Endodermal cell (in vitro differentiated cells): ENCODE results near the gene DNM1L. TPM values are rescaled to one million over a fixed set of nuclear protein-coding genes. Genes with fewer than 3 reads are reported as not detected.

Experiments
- DNase-seq: peaks from one replicate; pipeline ENCODE4 v3.0.0-alpha.2; 2017
- H3K27ac ChIP-seq: 2 replicates; pipeline ENCODE4 v1.5.1; 2013; ENCODE audit warnings: mild to moderate bottlenecking, low read depth, low read length, moderate library complexity
- H3K27me3 ChIP-seq: 2 replicates; pipeline ENCODE4 v1.6.1; 2013; ENCODE audit warnings: mild to moderate bottlenecking, low read length, moderate library complexity; ENCODE audit not compliant: insufficient read depth, control insufficient read depth, poor library complexity, severe bottlenecking
- H3K36me3 ChIP-seq: 2 replicates; pipeline ENCODE4 v1.7.0; 2013; ENCODE audit warnings: mild to moderate bottlenecking, low read length, moderate library complexity; ENCODE audit not compliant: control insufficient read depth, insufficient read depth
- H3K4me1 ChIP-seq: one replicate; pipeline ENCODE4 v1.7.0; 2013; ENCODE audit warnings: low read length; ENCODE audit not compliant: control insufficient read depth, insufficient read depth
- H3K4me3 ChIP-seq: 2 replicates; pipeline ENCODE4 v1.5.1; 2013; ENCODE audit warnings: mild to moderate bottlenecking, low read length, moderate library complexity
- H3K9ac ChIP-seq: 2 replicates; pipeline ENCODE4 v1.6.1; 2013; ENCODE audit warnings: mild to moderate bottlenecking, low read length, moderate library complexity; ENCODE audit not compliant: poor library complexity, severe bottlenecking; ENCODE audit errors: extremely low read depth
- H3K9me3 ChIP-seq: 2 replicates; pipeline ENCODE4 v1.6.1; 2013; ENCODE audit warnings: mild to moderate bottlenecking, low read length, moderate library complexity; ENCODE audit not compliant: control insufficient read depth
- H3K27ac Mint-ChIP-seq: 2 replicates; pipeline ENCODE4 v1.8.0; 2020; ENCODE audit warnings: mixed read lengths
- H3K27me3 Mint-ChIP-seq: 2 replicates; pipeline ENCODE4 v1.8.0; 2021; ENCODE audit warnings: mild to moderate bottlenecking, mixed read lengths; ENCODE audit not compliant: insufficient read depth
- H3K36me3 Mint-ChIP-seq: 2 replicates; pipeline ENCODE4 v1.8.0; 2020; ENCODE audit warnings: low read depth, mixed read lengths
- H3K4me1 Mint-ChIP-seq: 2 replicates; pipeline ENCODE4 v1.8.0; 2020; ENCODE audit warnings: mixed read lengths
- H3K4me3 Mint-ChIP-seq: 2 replicates; pipeline ENCODE4 v1.8.0; 2020; ENCODE audit warnings: mild to moderate bottlenecking, moderate library complexity, mixed read lengths
- H3K9me3 Mint-ChIP-seq: 2 replicates; pipeline ENCODE4 v1.8.0; 2020; ENCODE audit warnings: mild to moderate bottlenecking, mixed read lengths
- WGBS, 2 experiments: methylation state at CpG; one replicate each; pipeline versions ENCODE4 v1.1.5 to v1.1.7; 2013; ENCODE audit warnings: missing lambda C conversion rate in 2 of 2, mixed read lengths in 1 of 2; ENCODE audit not compliant: insufficient coverage in 1 of 2, insufficient read length in 1 of 2; 5-methylcytosine and 5-hydroxymethylcytosine counted together
- total RNA-seq, 2 donors: library from RNA; stranded (reverse); fragmentation: NEBNext Ultra II Directional in 1 of 2; extraction: Animal tissue kit (Norgen Biotek cat#: 25700) in 1 of 2; gene quantifications; 2 replicates in 1 of 2; 3 replicates in 1 of 2; pipeline ENCODE4 v1.2.1, GENCODE V29; 2021
- TF ChIP-seq, protein P1 (sequence below): fragments of 200-600 bp; sonication (generic); conservative IDR thresholded peaks from 2 replicates; pipeline ENCODE4 v1.5.0; 2021; ENCODE audit warnings: antibody characterized with exemption, mild to moderate bottlenecking

Gene DNM1L
- total RNA-seq, 2 donors from 2014 or later, result 100 to 156 TPM

DNA sequence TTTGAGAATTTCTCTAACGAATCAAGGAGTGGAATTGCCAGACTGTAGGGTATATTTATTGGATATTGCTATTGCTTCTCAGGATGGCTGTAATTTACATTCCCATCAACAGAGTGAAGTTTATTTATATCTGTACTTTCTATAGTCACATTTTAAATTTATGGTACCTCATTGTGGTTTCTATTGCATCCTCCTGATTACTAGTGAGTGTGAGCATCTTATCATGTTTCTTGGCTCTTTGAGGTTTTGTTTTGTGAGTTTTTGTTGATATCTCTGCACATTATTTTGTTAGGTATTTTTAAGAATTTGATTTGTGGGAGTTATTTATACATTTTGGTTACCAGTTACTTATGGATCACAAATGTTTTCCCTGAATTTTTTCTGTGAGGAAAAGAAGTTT is 13.9 kb downstream of the DNM1L start:
- Histone ChIP-seq H3K9ac (no peak overlapping the region), H3K4me3 (no peak overlapping the region), H3K9me3 (peaks cover 25% of the 10 kb centered on the region), H3K36me3 (peaks cover 9% of the 10 kb centered on the region), H3K27ac (no peak overlapping the region), H3K27me3 (no peaks in the 10 kb centered on the region), H3K4me1 (peaks cover 2% of the 10 kb centered on the region)
- peaks cover 54% of the 10 kb centered on the region for H3K36me3 Mint-ChIP-seq
- TF ChIP-seq, protein P1, sequence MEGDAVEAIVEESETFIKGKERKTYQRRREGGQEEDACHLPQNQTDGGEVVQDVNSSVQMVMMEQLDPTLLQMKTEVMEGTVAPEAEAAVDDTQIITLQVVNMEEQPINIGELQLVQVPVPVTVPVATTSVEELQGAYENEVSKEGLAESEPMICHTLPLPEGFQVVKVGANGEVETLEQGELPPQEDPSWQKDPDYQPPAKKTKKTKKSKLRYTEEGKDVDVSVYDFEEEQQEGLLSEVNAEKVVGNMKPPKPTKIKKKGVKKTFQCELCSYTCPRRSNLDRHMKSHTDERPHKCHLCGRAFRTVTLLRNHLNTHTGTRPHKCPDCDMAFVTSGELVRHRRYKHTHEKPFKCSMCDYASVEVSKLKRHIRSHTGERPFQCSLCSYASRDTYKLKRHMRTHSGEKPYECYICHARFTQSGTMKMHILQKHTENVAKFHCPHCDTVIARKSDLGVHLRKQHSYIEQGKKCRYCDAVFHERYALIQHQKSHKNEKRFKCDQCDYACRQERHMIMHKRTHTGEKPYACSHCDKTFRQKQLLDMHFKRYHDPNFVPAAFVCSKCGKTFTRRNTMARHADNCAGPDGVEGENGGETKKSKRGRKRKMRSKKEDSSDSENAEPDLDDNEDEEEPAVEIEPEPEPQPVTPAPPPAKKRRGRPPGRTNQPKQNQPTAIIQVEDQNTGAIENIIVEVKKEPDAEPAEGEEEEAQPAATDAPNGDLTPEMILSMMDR, result no peak
- no peak overlapping the region for H3K4me3 Mint-ChIP-seq
- peaks cover 27% of the 10 kb centered on the region for H3K9me3 Mint-ChIP-seq
- H3K4me1 Mint-ChIP-seq, result peaks cover 24% of the 10 kb centered on the region
- no peaks in the 10 kb centered on the region for H3K27me3 Mint-ChIP-seq
- DNase-seq, result no peak
- no peak overlapping the region for H3K27ac Mint-ChIP-seq
- WGBS, 2 experiments, result 89% methylated on average over 1 of the region's 1 CpG; no CpG with 5 or more reads in 1 of the 2 experiments

DNA sequence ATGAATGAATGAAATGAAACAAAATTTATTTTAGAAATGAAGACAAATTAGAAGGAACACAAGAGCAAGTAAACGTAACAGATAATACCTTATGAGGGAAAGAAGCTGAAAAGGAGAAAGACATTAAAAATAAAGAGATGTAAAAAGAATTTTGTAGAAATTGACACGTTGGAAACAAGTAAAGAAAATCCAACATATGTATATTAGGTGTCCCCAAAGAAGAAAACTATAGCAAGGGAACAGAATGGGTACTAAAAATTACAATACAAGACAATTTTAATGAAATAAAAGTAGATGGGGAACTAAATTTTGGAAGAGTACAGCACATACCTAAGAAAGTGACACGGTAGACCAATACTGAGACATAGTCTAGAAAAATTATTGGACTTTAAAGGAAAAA is 16.7 kb downstream of the DNM1L start:
- no peaks in the 10 kb centered on the region for H3K27me3 Mint-ChIP-seq
- peaks cover 15% of the 10 kb centered on the region for H3K4me1 Mint-ChIP-seq
- no peak overlapping the region for H3K4me3 Mint-ChIP-seq
- 80 to 100% methylated on average over 1 to 2 of the region's 3 CpGs for WGBS, 2 experiments
- Histone ChIP-seq H3K9me3 (peaks cover 17% of the 10 kb centered on the region), H3K9ac (no peak overlapping the region), H3K36me3 (peaks cover 5% of the 10 kb centered on the region), H3K4me3 (no peak overlapping the region), H3K4me1 (peaks cover 4% of the 10 kb centered on the region), H3K27me3 (no peaks in the 10 kb centered on the region), H3K27ac (no peak overlapping the region)
- TF ChIP-seq, protein P1, result no peak
- H3K36me3 Mint-ChIP-seq, result peaks cover 50% of the 10 kb centered on the region
- DNase-seq, result no peak
- H3K27ac Mint-ChIP-seq, result no peak overlapping the region
- peaks cover 26% of the 10 kb centered on the region for H3K9me3 Mint-ChIP-seq

DNA sequence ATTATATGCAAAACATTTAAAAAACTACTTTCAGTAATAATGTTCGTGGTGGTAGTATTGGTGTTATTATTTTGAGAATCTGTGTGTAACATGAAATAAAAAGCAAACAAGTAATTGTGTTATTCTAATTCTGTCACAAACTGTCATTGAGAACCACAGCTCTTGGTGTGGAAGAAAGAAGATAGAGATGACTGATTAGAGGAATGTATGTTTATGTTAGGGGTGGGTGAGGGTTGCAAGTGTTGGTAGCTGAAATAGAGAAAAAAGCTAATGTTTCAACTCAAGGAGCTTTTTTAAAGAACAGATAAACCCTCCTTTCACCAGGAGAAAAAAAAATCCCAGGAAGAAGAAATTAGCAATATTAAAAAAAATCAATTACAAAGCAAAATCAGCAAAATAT is 18.3 kb downstream of the DNM1L start:
- H3K4me3 ChIP-seq, result no peak overlapping the region
- no peak overlapping the region for H3K27ac Mint-ChIP-seq
- TF ChIP-seq, protein P1, result no peak
- peaks cover 4% of the 10 kb centered on the region for H3K4me1 ChIP-seq
- peaks cover 9% of the 10 kb centered on the region for H3K36me3 ChIP-seq
- no peak overlapping the region for H3K9ac ChIP-seq
- H3K9me3 Mint-ChIP-seq, result peaks cover 19% of the 10 kb centered on the region
- no peak for DNase-seq
- H3K4me1 Mint-ChIP-seq, result peaks cover 11% of the 10 kb centered on the region
- no peaks in the 10 kb centered on the region for H3K27me3 Mint-ChIP-seq
- 75% methylated on average over 1 of the region's 1 CpG; no CpG with 5 or more reads in 1 of the 2 experiments for WGBS, 2 experiments
- H3K9me3 ChIP-seq, result peaks cover 17% of the 10 kb centered on the region
- H3K27me3 ChIP-seq, result no peaks in the 10 kb centered on the region
- no peak overlapping the region for H3K4me3 Mint-ChIP-seq
- H3K36me3 Mint-ChIP-seq, result peaks cover 44% of the 10 kb centered on the region
- H3K27ac ChIP-seq, result no peak overlapping the region
